ENCODE measurements around the gene EFCAB10.

DNA sequence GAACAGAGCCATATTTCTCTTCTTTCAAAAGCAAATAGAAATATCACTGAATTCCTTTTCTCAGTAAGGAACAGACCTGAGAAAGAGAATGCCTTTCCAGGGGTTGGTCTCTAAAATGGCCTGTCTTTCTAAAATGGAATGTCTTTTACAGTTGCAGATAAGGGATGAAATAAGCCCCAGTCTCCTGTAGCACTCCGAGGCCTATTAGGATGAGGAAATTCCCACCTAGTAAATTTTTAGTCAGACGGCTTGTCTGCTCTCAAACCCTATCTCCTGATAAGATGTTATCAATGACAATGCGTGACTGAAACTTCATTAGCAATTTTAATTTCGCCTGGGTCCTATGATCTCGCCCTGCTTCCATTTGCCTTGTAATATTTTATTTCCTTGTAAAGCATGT is 2.9 kb upstream of the EFCAB10 start:
- TF ChIP-seq POLR2AphosphoS5 (IDR thresholded peaks at IDR 0.05) (no peak), POLR2A (IDR thresholded peaks at IDR 0.05) (no peak), CTCF (IDR thresholded peaks at IDR 0.05 in 8 of 11, conservative IDR thresholded peaks at IDR 0.05 in 3 of 11) (no peak)

Data from spleen (tissue), 7 donors.